HL-60 (cell line): ENCODE measurements around the gene EPHB2.

Source experiments
- DNase-seq, 2 experiments: peaks; one replicate each; pipeline ENCODE4 v3.0.0-alpha.2; 2010 to 2020; ENCODE audit warnings: low read depth in 1 of 2, low spot score in 1 of 2
- H3K27ac ChIP-seq: fragments of 250-450 bp; sonication (Bioruptor Pico); replicated peaks from 2 replicates; pipeline ENCODE4 v1.5.1; 2020; ENCODE audit warnings: mild to moderate bottlenecking, moderate library complexity
- H3K27me3 ChIP-seq: fragments of 250-450 bp; sonication (Bioruptor Pico); 2 replicates; pipeline ENCODE4 v1.5.1; 2021; ENCODE audit warnings: mild to moderate bottlenecking, moderate library complexity; ENCODE audit not compliant: insufficient read depth, poor library complexity, severe bottlenecking
- H3K4me3 ChIP-seq: replicated peaks from 2 replicates; pipeline ENCODE4 v1.5.1; 2011; ENCODE audit warnings: mild to moderate bottlenecking, control low read depth, low read length; ENCODE audit not compliant: insufficient read depth
- GABPA ChIP-seq: IDR thresholded peaks from 2 replicates; pipeline ENCODE4 v1.6.1; 2012; ENCODE audit warnings: low read depth
- POLR2AphosphoS5 ChIP-seq: IDR thresholded peaks from 2 replicates; pipeline ENCODE4 v1.6.1; 2012; ENCODE audit warnings: low read depth
- SPI1 ChIP-seq: IDR thresholded peaks from 2 replicates; pipeline ENCODE4 v1.6.1; 2012; ENCODE audit warnings: low read depth, mild to moderate bottlenecking, borderline replicate concordance
- TF ChIP-seq, protein P1 (sequence below): IDR thresholded peaks from one replicate; pipeline ENCODE4 v1.5.1; 2011; ENCODE audit warnings: low read length, control low read depth, inconsistent platforms; ENCODE audit not compliant: insufficient read depth
- TF ChIP-seq, protein P2 (sequence below): IDR thresholded peaks from 2 replicates; pipeline ENCODE4 v1.6.1; 2012; ENCODE audit warnings: low read depth; ENCODE audit not compliant: insufficient replicate concordance

Gene EPHB2

DNA sequence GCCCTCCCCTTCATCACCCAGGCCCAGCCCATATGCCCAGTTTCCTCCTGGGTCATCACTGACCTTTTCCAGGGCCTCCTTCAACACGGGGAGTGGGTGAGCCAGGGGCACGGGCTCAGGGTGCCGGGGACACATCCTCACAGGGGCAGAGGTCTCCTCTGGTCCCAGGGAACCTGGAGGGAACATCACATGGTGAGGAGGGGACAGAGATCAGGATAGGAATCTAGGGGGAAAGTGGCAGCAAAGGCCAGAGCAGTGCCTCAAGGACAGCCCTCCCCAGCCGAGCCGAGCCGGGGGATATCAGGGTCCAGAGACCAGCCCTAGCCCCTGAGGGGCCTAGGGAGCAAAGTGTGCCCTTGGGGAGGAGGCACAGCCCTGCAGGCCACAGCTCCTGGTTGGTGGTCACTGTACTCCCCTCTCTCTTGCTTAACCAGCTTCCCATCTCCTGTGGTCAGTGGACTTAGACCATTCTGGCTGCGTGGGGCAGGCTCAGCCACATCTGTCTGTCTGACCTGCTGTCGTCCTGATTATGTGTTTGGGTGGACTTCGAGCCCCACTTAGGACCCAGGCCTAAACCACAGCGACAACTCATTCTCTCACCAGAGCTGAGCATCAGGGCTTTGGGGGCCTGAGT is 252.5 kb downstream of the EPHB2 start:
- no peak for TF ChIP-seq GABPA
- TF ChIP-seq, protein P1, sequence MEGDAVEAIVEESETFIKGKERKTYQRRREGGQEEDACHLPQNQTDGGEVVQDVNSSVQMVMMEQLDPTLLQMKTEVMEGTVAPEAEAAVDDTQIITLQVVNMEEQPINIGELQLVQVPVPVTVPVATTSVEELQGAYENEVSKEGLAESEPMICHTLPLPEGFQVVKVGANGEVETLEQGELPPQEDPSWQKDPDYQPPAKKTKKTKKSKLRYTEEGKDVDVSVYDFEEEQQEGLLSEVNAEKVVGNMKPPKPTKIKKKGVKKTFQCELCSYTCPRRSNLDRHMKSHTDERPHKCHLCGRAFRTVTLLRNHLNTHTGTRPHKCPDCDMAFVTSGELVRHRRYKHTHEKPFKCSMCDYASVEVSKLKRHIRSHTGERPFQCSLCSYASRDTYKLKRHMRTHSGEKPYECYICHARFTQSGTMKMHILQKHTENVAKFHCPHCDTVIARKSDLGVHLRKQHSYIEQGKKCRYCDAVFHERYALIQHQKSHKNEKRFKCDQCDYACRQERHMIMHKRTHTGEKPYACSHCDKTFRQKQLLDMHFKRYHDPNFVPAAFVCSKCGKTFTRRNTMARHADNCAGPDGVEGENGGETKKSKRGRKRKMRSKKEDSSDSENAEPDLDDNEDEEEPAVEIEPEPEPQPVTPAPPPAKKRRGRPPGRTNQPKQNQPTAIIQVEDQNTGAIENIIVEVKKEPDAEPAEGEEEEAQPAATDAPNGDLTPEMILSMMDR = no peak
- TF ChIP-seq, protein P2, sequence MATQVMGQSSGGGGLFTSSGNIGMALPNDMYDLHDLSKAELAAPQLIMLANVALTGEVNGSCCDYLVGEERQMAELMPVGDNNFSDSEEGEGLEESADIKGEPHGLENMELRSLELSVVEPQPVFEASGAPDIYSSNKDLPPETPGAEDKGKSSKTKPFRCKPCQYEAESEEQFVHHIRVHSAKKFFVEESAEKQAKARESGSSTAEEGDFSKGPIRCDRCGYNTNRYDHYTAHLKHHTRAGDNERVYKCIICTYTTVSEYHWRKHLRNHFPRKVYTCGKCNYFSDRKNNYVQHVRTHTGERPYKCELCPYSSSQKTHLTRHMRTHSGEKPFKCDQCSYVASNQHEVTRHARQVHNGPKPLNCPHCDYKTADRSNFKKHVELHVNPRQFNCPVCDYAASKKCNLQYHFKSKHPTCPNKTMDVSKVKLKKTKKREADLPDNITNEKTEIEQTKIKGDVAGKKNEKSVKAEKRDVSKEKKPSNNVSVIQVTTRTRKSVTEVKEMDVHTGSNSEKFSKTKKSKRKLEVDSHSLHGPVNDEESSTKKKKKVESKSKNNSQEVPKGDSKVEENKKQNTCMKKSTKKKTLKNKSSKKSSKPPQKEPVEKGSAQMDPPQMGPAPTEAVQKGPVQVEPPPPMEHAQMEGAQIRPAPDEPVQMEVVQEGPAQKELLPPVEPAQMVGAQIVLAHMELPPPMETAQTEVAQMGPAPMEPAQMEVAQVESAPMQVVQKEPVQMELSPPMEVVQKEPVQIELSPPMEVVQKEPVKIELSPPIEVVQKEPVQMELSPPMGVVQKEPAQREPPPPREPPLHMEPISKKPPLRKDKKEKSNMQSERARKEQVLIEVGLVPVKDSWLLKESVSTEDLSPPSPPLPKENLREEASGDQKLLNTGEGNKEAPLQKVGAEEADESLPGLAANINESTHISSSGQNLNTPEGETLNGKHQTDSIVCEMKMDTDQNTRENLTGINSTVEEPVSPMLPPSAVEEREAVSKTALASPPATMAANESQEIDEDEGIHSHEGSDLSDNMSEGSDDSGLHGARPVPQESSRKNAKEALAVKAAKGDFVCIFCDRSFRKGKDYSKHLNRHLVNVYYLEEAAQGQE = no peak
- no peak for TF ChIP-seq SPI1
- TF ChIP-seq POLR2AphosphoS5 = no peak
- Histone ChIP-seq H3K27ac (no peak overlapping the region), H3K27me3 (peaks cover 8% of the 10 kb centered on the region), H3K4me3 (no peak overlapping the region)
- no peak for DNase-seq

DNA sequence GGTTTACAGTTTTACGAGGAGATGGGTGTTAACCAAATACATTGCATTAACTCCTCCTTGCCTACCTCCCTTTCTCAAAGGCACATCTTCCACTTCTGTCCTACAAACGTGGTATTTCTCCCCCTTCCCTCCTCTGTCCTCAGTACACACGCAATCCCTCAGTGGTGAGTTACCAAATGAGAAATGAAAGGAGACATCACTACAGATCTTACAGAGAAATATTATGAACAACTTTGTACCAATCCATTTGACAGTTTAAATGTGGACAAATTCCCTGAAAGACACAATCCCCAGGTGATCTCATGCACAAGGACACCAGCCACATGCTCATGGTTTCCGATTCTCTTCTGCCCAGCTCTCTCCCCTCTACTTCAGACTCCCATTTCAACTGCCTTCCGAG is 255.7 kb downstream of the EPHB2 start:
- H3K27ac ChIP-seq = no peak overlapping the region
- peaks cover 24% of the 10 kb centered on the region for H3K27me3 ChIP-seq
- TF ChIP-seq, protein P1 = no peak
- TF ChIP-seq SPI1 = no peak
- no peak for TF ChIP-seq GABPA
- TF ChIP-seq, protein P2 = no peak
- no peak for TF ChIP-seq POLR2AphosphoS5
- no peak overlapping the region for H3K4me3 ChIP-seq
- DNase-seq = no peak

DNA sequence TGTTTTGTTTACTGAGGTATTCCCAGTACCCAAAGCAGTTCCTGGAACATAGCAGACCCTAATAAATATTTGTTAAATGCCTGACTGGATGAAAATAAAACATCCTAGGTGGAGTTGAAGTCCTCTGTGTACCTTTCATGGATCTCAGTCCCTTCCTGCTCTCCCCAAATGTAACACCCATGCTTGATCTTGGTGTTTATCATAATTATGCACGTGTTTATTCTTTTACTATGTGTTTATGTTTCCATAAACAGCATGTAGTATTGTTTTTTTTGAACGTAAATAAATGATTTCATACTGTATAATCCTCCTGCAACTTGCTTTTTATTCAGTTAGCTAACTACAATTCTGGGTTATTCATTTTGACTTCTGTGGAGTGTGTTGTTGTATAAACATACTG is 257.2 kb downstream of the EPHB2 start:
- H3K27ac ChIP-seq = no peak overlapping the region
- H3K4me3 ChIP-seq = no peak overlapping the region
- peaks cover 25% of the 10 kb centered on the region for H3K27me3 ChIP-seq
- no peak for DNase-seq
- TF ChIP-seq GABPA (no peak), POLR2AphosphoS5 (no peak), SPI1 (no peak)
- TF ChIP-seq, protein P2 = no peak
- TF ChIP-seq, protein P1 = no peak
